Kidney (tissue), 14 donors: ENCODE measurements around the gene PCDHB16. TPM values are rescaled to one million over a fixed set of nuclear protein-coding genes. Genes with fewer than 3 reads are reported as not detected.
"Not testable (repeated sequence)": the region's sequence is repeated elsewhere in the genome, so short reads cannot be mapped to it uniquely, and the experiment has no call there.

ENCODE experiments used
- DNase-seq, 5 donors: peaks; one replicate each; pipeline ENCODE4 v3.0.0-alpha.2; 2013 to 2020
- FAIRE-seq: peaks from 2 replicates; lab custom pipeline; 2012; peaks lifted over from hg19 to GRCh38; lab: Jason Lieb, UNC
- H3K27ac ChIP-seq, 2 donors: one replicate each; pipeline ENCODE4 v1.7.0; 2013; ENCODE audit warnings: low read depth in 2 of 2, low read length in 2 of 2, inconsistent platforms in 1 of 2
- H3K27me3 ChIP-seq: one replicate; pipeline ENCODE4 v1.7.1; 2013; ENCODE audit warnings: low read length, inconsistent platforms; ENCODE audit not compliant: control insufficient read depth, insufficient read depth
- H3K36me3 ChIP-seq, 3 donors: one replicate each; pipeline versions ENCODE4 v1.7.0 to v1.7.1; 2013; ENCODE audit warnings: low read length in 3 of 3, control low read depth in 1 of 3, inconsistent platforms in 1 of 3; ENCODE audit not compliant: insufficient read depth in 3 of 3, control insufficient read depth in 2 of 3
- H3K4me1 ChIP-seq, 3 donors: one replicate each; pipeline versions ENCODE4 v1.7.0 to v1.7.1; 2013; ENCODE audit warnings: low read length in 3 of 3, inconsistent platforms in 1 of 3, low read depth in 1 of 3; ENCODE audit not compliant: control insufficient read depth in 2 of 3, insufficient read depth in 2 of 3
- H3K4me3 ChIP-seq, 3 donors: one replicate each; pipeline versions ENCODE4 v1.7.0 to v1.8.1; 2013; ENCODE audit warnings: low read length in 3 of 3, control low read depth in 1 of 3, inconsistent platforms in 1 of 3
- H3K9ac ChIP-seq, 3 donors: one replicate each; pipeline versions ENCODE4 v1.7.0 to v1.7.1; 2013; ENCODE audit warnings: low read length in 3 of 3, control low read depth in 1 of 3, inconsistent platforms in 1 of 3
- H3K9me3 ChIP-seq, 3 donors: one replicate each; pipeline versions ENCODE4 v1.7.0 to v1.7.1; 2013; ENCODE audit warnings: low read length in 3 of 3, control low read depth in 1 of 3, inconsistent platforms in 1 of 3; ENCODE audit not compliant: control insufficient read depth in 2 of 3, insufficient read depth in 1 of 3
- intact Hi-C: fragments of 100-400 bp; cut with DNase I; formaldehyde crosslinking; loops from one replicate; pipeline ENCODE4 v1.11.1; 2022
- polyA plus RNA-seq: library from polyadenylated mRNA; stranded (reverse); fragments of 350-450 nt; fragmentation: Illumina TruSeq; extraction: RNeasy Lipid Tissue Mini Kit (QIAGEN cat#74804); gene quantifications from one replicate; pipeline ENCODE4 v1.2.3, GENCODE V29; 2014; ENCODE audit warnings: low read depth, low replicate concordance; ENCODE audit not compliant: insufficient read depth
- total RNA-seq: library from RNA; stranded (reverse); fragmentation: NEBNext Ultra II Directional; extraction: Animal tissue kit (Norgen Biotek cat#: 25700); gene quantifications from one replicate; pipeline ENCODE4 v1.2.1, GENCODE V29; 2021
- TF ChIP-seq, protein P1 (sequence below): IDR thresholded peaks from 3 replicates; pipeline ENCODE4 v1.5.1; 2012; ENCODE audit warnings: mild to moderate bottlenecking, moderate library complexity, borderline replicate concordance; ENCODE audit not compliant: insufficient read depth; ENCODE audit errors: extremely low read depth
- donor health status: control.
- donor health status: control.
- donor health status: control.
- donor health status: control.
- donor health status: control.
- donor health status: DM: yes; HTN: yes; CAD: no.
- donor health status: Normal renal cell carcinoma (clear cell type).

Gene PCDHB16
- total and polyA plus RNA-seq, 2 donors from 2014 or later: 0.67 to 5.1 TPM

DNA sequence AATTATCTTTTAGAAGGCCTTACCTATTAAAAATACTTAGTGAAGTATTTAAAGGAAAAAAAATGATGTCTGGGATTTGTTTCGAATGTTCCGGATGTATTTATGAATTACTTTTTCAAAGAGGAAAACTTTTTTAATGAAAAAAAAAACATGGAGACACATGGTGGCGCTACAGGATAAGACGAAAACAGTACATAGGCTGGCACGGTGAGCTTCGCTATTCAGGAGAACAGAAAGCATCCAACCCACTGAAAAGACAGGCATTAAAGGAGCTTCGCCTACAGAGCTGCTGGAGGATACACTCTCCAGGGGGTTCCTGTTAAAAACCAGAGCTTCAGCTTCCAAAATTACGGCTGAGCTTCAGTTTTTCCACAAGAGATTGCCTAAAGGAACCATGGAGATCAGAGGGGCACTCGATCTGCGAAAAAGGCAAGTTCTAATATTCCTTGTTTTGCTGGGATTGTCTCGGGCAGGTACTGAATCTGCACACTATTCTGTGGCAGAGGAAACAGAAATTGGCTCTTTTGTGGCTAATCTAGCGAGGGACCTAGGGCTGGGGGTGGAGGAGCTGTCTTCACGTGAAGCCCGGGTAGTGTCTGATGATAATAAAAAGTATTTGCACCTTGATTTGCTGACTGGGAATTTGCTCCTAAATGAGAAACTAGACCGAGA lies 41.1 kb downstream of the PCDHB16 start, which contains the start of gene PCDHB14:
Gene PCDHB14 (plus strand): TSS at position 232 of the 672 bp plus-strand sequence. CDS start 163 bp downstream, at position 395.
- Histone ChIP-seq H3K9me3 (peaks cover 0 to 47% (median 8%) of the 10 kb centered on the region in 3 donors), H3K27me3 (no peaks in the 10 kb centered on the region), H3K4me1 (no peaks in the 10 kb centered on the region), H3K36me3 (no peaks in the 10 kb centered on the region), H3K4me3 (peak within 1 kb of the TSS; percentile 28 to 50 (median 44)), H3K27ac (no peak within 1 kb of the TSS), H3K9ac (peak within 1 kb of the TSS in 1 of 3 donors; percentile 9)
- FAIRE-seq (no peak), DNase-seq (peak in 2 of 5 donors; percentile 29 to 31)
- intact Hi-C loops: no loop called here
- TF ChIP-seq, protein P1, sequence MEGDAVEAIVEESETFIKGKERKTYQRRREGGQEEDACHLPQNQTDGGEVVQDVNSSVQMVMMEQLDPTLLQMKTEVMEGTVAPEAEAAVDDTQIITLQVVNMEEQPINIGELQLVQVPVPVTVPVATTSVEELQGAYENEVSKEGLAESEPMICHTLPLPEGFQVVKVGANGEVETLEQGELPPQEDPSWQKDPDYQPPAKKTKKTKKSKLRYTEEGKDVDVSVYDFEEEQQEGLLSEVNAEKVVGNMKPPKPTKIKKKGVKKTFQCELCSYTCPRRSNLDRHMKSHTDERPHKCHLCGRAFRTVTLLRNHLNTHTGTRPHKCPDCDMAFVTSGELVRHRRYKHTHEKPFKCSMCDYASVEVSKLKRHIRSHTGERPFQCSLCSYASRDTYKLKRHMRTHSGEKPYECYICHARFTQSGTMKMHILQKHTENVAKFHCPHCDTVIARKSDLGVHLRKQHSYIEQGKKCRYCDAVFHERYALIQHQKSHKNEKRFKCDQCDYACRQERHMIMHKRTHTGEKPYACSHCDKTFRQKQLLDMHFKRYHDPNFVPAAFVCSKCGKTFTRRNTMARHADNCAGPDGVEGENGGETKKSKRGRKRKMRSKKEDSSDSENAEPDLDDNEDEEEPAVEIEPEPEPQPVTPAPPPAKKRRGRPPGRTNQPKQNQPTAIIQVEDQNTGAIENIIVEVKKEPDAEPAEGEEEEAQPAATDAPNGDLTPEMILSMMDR: no peak

DNA sequence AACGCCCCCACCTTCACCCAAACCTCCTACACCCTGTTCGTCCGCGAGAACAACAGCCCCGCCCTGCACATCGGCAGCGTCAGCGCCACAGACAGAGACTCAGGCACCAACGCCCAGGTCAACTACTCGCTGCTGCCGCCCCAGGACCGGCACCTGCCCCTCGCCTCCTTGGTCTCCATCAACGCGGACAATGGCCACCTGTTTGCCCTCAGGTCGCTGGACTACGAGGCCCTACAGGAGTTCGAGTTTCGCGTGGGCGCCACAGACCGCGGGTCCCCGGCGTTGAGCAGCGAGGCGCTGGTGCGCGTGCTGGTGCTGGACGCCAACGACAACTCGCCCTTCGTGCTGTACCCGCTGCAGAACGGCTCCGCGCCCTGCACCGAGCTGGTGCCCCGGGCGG lies 42.7 kb downstream of the PCDHB16 start:
- intact Hi-C loops, H3K4me1 ChIP-seq, H3K27me3 ChIP-seq, H3K9ac ChIP-seq, FAIRE-seq, H3K4me3 ChIP-seq, H3K36me3 ChIP-seq, H3K27ac ChIP-seq, DNase-seq: not testable (repeated sequence)
- peaks cover 0 to 38% (median 5%) of the 10 kb centered on the region in 3 donors for H3K9me3 ChIP-seq

DNA sequence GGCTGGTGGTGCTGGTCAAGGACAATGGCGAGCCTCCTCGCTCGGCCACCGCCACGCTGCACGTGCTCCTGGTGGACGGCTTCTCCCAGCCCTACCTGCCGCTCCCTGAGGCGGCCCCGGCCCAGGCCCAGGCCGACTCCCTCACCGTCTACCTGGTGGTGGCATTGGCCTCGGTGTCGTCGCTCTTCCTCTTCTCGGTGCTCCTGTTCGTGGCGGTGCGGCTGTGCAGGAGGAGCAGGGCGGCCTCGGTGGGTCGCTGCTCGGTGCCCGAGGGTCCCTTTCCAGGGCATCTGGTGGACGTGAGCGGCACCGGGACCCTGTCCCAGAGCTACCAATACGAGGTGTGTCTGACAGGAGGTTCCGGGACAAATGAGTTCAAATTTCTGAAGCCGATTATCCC lies 43.2 kb downstream of the PCDHB16 start:
- peaks cover 0 to 34% (median 8%) of the 10 kb centered on the region in 3 donors for H3K9me3 ChIP-seq
- FAIRE-seq, H3K27ac ChIP-seq, H3K9ac ChIP-seq, H3K4me1 ChIP-seq, H3K4me3 ChIP-seq, intact Hi-C loops, H3K36me3 ChIP-seq, DNase-seq, H3K27me3 ChIP-seq: not testable (repeated sequence)

DNA sequence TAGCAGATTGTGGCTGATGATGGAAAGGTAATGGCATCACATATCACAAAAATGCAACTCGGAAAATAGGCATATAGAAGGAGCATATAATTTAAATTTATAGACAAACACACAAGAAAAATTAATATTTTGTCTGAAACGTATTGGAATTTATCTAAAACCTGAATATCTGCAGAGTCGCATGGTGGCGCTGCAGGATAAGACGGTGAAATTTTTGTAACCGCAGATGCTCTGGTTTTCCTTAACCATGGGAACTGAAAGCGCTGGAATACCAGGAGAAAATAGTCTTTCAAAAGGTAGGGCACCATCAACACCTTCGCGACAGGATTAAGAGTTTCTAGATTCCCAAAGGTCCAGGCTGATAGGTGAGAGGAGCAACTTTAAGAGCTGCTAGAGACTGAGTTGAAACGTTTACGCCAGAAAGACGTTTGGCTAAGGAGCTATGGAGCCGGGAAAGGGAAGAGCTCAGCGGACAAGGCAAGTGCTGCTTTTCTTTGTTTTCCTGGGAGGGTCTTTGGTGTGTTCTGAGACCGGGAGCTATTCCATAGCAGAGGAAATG lies 52.0 kb downstream of the PCDHB16 start:
- peak overlapping the region; percentile 19 to 51 (median 45) for H3K4me3 ChIP-seq
- peaks cover 2 to 59% (median 31%) of the 10 kb centered on the region in 3 donors for H3K9me3 ChIP-seq
- intact Hi-C loops: no loop called here
- H3K27ac ChIP-seq: no peak overlapping the region
- H3K27me3 ChIP-seq: no peaks in the 10 kb centered on the region
- FAIRE-seq (no peak), DNase-seq (peak in 2 of 5 donors; percentile 13 to 31)
- H3K9ac ChIP-seq: peak overlapping the region in 1 of 3 donors; percentile 36
- H3K36me3 ChIP-seq: no peaks in the 10 kb centered on the region
- no peaks in the 10 kb centered on the region for H3K4me1 ChIP-seq
- TF ChIP-seq, protein P1: no peak

Other genes with a start within 250 kb of the PCDHB16 start
Only the 30 nearest of the 37 such genes appear.
- 0.50 TPM for gene PCDHB1, start 131.0 kb upstream of the PCDHB16 start, total RNA-seq
- gene PCDHB1, start 131.0 kb upstream of the PCDHB16 start, polyA plus RNA-seq: 0.09 TPM
- 2.9 TPM for gene PCDHB2, start 87.8 kb upstream of the PCDHB16 start, total RNA-seq
- gene PCDHB2, start 87.8 kb upstream of the PCDHB16 start, polyA plus RNA-seq: 2.2 TPM
- gene PCDHB3, start 81.9 kb upstream of the PCDHB16 start, total RNA-seq: 3.1 TPM
- 2.3 TPM for gene PCDHB3, start 81.9 kb upstream of the PCDHB16 start, polyA plus RNA-seq
- gene PCDHB4, start 60.6 kb upstream of the PCDHB16 start, total RNA-seq: 5.8 TPM
- 0.90 TPM for gene PCDHB4, start 60.6 kb upstream of the PCDHB16 start, polyA plus RNA-seq
- 7.5 TPM for gene PCDHB5, start 47.2 kb upstream of the PCDHB16 start, total RNA-seq
- gene PCDHB5, start 47.2 kb upstream of the PCDHB16 start, polyA plus RNA-seq: 2.1 TPM
- gene PCDHB6, start 32.3 kb upstream of the PCDHB16 start, total RNA-seq: 2.0 TPM
- gene PCDHB6, start 32.3 kb upstream of the PCDHB16 start, polyA plus RNA-seq: 0.32 TPM
- gene PCDHB7, start 9.7 kb upstream of the PCDHB16 start, total RNA-seq: 2.3 TPM
- gene PCDHB7, start 9.7 kb upstream of the PCDHB16 start, polyA plus RNA-seq: 0.97 TPM
- gene PCDHB8, start 4.6 kb upstream of the PCDHB16 start, total RNA-seq: 3.7 TPM
- 0.56 TPM for gene PCDHB8, start 4.6 kb upstream of the PCDHB16 start, polyA plus RNA-seq
- gene PCDHB9, start 4.8 kb downstream of the PCDHB16 start, total RNA-seq: 2.4 TPM
- gene PCDHB9, start 4.8 kb downstream of the PCDHB16 start, polyA plus RNA-seq: 0.47 TPM
- 2.3 TPM for gene PCDHB10, start 10.0 kb downstream of the PCDHB16 start, total RNA-seq
- 0.73 TPM for gene PCDHB10, start 10.0 kb downstream of the PCDHB16 start, polyA plus RNA-seq
- 4.3 TPM for gene PCDHB11, start 17.2 kb downstream of the PCDHB16 start, total RNA-seq
- 0.47 TPM for gene PCDHB11, start 17.2 kb downstream of the PCDHB16 start, polyA plus RNA-seq
- gene PCDHB12, start 26.3 kb downstream of the PCDHB16 start, total RNA-seq: 2.5 TPM
- gene PCDHB12, start 26.3 kb downstream of the PCDHB16 start, polyA plus RNA-seq: 0.77 TPM
- gene PCDHB13, start 31.5 kb downstream of the PCDHB16 start, total RNA-seq: 5.9 TPM
- gene PCDHB13, start 31.5 kb downstream of the PCDHB16 start, polyA plus RNA-seq: 0.86 TPM
- gene PCDHB14, start 41.0 kb downstream of the PCDHB16 start, total RNA-seq: 6.2 TPM
- 2.0 TPM for gene PCDHB14, start 41.0 kb downstream of the PCDHB16 start, polyA plus RNA-seq
- gene PCDHB15, start 63.0 kb downstream of the PCDHB16 start, total RNA-seq: 6.0 TPM
- gene PCDHB15, start 63.0 kb downstream of the PCDHB16 start, polyA plus RNA-seq: 1.8 TPM
- 0.94 TPM for gene SLC25A2, start 121.7 kb downstream of the PCDHB16 start, total RNA-seq
- gene SLC25A2, start 121.7 kb downstream of the PCDHB16 start, polyA plus RNA-seq: not detected
- 73.5 TPM for gene TAF7, start 138.4 kb downstream of the PCDHB16 start, total RNA-seq
- 71.3 TPM for gene TAF7, start 138.4 kb downstream of the PCDHB16 start, polyA plus RNA-seq
- gene PCDHGA1, start 148.1 kb downstream of the PCDHB16 start, total RNA-seq: 0.69 TPM
- 0.19 TPM for gene PCDHGA1, start 148.1 kb downstream of the PCDHB16 start, polyA plus RNA-seq
- 4.7 TPM for gene PCDHGA2, start 156.4 kb downstream of the PCDHB16 start, total RNA-seq
- gene PCDHGA2, start 156.4 kb downstream of the PCDHB16 start, polyA plus RNA-seq: 0.73 TPM
- gene PCDHGA3, start 161.4 kb downstream of the PCDHB16 start, total RNA-seq: 4.0 TPM
- gene PCDHGA3, start 161.4 kb downstream of the PCDHB16 start, polyA plus RNA-seq: 0.22 TPM
- 2.9 TPM for gene PCDHGB1, start 167.7 kb downstream of the PCDHB16 start, total RNA-seq
- gene PCDHGB1, start 167.7 kb downstream of the PCDHB16 start, polyA plus RNA-seq: 0.37 TPM
- 3.9 TPM for gene PCDHGA4, start 172.6 kb downstream of the PCDHB16 start, total RNA-seq
- gene PCDHGA4, start 172.6 kb downstream of the PCDHB16 start, polyA plus RNA-seq: 0.13 TPM
- 4.0 TPM for gene PCDHGB2, start 177.6 kb downstream of the PCDHB16 start, total RNA-seq
- not detected for gene PCDHGB2, start 177.6 kb downstream of the PCDHB16 start, polyA plus RNA-seq
- gene PCDHGA5, start 181.8 kb downstream of the PCDHB16 start, total RNA-seq: 2.8 TPM
- not detected for gene PCDHGA5, start 181.8 kb downstream of the PCDHB16 start, polyA plus RNA-seq
- gene PCDHGB3, start 187.9 kb downstream of the PCDHB16 start, total RNA-seq: 4.4 TPM
- 0.15 TPM for gene PCDHGB3, start 187.9 kb downstream of the PCDHB16 start, polyA plus RNA-seq
- 7.2 TPM for gene PCDHGA6, start 191.5 kb downstream of the PCDHB16 start, total RNA-seq
- gene PCDHGA6, start 191.5 kb downstream of the PCDHB16 start, polyA plus RNA-seq: 0.34 TPM
- 4.1 TPM for gene PCDHGA7, start 200.4 kb downstream of the PCDHB16 start, total RNA-seq
- 0.49 TPM for gene PCDHGA7, start 200.4 kb downstream of the PCDHB16 start, polyA plus RNA-seq
- gene PCDHGB4, start 205.3 kb downstream of the PCDHB16 start, total RNA-seq: 6.1 TPM
- 1.0 TPM for gene PCDHGB4, start 205.3 kb downstream of the PCDHB16 start, polyA plus RNA-seq
- gene PCDHGA8, start 210.2 kb downstream of the PCDHB16 start, total RNA-seq: 1.8 TPM
- 0.09 TPM for gene PCDHGA8, start 210.2 kb downstream of the PCDHB16 start, polyA plus RNA-seq
- 12.3 TPM for gene PCDHGB5, start 215.6 kb downstream of the PCDHB16 start, total RNA-seq
- gene PCDHGB5, start 215.6 kb downstream of the PCDHB16 start, polyA plus RNA-seq: 0.82 TPM